ENCODE measurements around the gene LCP1.

Gene LCP1

DNA sequence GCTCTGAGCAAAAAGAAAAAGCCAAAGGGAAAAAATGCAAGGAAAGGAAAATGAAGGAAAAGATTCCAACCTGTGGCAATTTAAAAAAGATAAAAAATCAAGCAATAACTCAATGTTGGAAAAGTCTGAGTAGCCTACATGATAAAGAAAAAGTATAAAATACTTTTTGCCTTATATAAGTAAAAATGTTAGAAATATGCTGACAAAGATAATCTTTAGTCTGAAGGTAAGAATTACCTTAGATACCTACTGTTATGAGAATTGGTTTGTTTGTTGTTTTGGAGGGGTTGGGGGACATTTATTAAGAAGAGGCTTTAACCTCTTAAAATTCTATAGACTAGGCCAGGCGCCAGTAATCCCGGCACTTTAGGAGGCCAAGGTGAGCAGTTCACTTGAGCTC is 47.5 kb downstream of the LCP1 start:
- no peak for TF ChIP-seq CTCF (IDR thresholded peaks at IDR 0.05; ENCODE audit: low read depth, low read length)
- no peak overlapping the region for H3K4me3 ChIP-seq (replicated peaks in 1 of 2; ENCODE audit: low read depth in 2 of 2, low read length in 2 of 2)
- no peak for DNase-seq (ENCODE audit: low read depth in 2 of 2)

DNA sequence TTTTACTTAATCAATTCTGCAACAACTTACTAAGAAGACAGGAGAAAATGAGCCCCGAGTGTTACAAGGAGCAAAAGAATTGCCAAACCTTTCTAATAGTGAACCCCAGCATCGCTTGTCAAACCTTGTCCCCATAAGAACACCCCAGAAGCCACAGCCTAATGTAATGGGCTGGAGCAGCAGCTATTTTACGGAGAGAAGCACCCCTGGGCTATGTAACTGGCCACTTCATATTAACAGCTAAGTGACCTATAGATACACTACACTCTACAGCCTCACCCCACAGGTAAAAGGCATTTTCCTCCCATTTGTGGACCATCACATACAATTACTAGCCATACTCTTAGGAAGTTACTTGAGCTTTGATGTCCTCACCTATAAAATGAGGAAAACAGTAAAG is 49.9 kb downstream of the LCP1 start:
- TF ChIP-seq CTCF (IDR thresholded peaks at IDR 0.05; ENCODE audit: low read depth, low read length): no peak
- H3K4me3 ChIP-seq (replicated peaks in 1 of 2; ENCODE audit: low read depth in 2 of 2, low read length in 2 of 2): no peak overlapping the region
- no peak for DNase-seq (ENCODE audit: low read depth in 2 of 2)

DNA sequence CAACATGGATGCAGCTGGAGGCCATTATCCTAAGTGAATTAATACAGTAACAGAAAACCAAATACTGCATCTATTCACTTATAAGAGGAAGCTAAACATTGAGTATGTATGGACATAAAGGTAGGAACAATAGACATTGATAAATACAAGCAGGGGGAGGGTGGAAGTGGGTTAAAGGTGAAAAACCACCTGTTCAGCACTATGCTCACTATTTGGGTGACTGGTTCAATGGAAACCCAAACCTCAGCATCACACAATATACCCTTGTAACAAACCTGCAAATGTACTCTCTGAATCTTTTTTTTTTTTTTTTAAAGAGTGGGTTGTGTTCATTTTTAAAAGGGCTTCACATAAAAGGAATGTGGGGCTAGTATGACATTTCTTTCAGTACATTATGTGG is 50.3 kb downstream of the LCP1 start:
- no peak for DNase-seq (ENCODE audit: low read depth in 2 of 2)
- TF ChIP-seq CTCF (IDR thresholded peaks at IDR 0.05; ENCODE audit: low read depth, low read length): no peak
- H3K4me3 ChIP-seq (replicated peaks in 1 of 2; ENCODE audit: low read depth in 2 of 2, low read length in 2 of 2): no peak overlapping the region

DNA sequence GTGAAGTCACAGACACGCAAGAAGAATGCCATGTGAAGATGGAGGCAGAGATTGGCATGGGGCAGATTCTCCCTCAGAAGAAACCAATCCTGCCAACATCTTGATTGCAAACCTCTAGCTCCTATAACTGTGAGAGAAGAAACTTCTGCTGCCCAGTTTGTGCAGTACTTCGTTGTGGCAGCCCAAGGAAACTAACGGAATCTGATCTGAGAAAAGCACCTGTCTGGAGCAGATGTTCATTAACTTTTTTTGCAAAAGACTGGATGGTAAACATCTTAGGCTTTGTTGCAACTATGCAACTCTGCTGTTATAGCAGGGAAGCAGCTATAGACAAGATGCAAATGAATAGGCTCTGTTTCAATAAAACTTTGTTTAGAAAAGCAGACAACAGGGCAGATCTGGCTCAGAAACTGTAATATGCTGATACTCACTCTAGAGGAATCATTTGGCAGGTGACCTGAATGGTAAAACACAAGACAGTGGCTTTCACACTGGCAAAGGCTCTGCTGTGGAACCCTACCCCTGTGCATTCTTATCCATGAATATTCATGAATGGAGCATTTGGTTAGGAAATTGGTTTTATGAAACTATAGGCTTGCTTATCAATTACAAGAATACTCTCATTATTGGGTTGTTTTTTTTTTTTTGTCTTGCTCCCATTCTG is 51.9 kb downstream of the LCP1 start:
- no peak for TF ChIP-seq CTCF (IDR thresholded peaks at IDR 0.05; ENCODE audit: low read depth, low read length)
- no peak for DNase-seq (ENCODE audit: low read depth in 2 of 2)
- H3K4me3 ChIP-seq (replicated peaks in 1 of 2; ENCODE audit: low read depth in 2 of 2, low read length in 2 of 2): no peak overlapping the region

- no peak for TF ChIP-seq CTCF (IDR thresholded peaks at IDR 0.05; ENCODE audit: low read depth, low read length)
- DNase-seq (ENCODE audit: low read depth in 2 of 2): no peak
- no peak overlapping the region for H3K4me3 ChIP-seq (replicated peaks in 1 of 2; ENCODE audit: low read depth in 2 of 2, low read length in 2 of 2)
These were observed 52.9 kb downstream of the LCP1 start for GRCh38 chr13:46129124-46129523.

DNA sequence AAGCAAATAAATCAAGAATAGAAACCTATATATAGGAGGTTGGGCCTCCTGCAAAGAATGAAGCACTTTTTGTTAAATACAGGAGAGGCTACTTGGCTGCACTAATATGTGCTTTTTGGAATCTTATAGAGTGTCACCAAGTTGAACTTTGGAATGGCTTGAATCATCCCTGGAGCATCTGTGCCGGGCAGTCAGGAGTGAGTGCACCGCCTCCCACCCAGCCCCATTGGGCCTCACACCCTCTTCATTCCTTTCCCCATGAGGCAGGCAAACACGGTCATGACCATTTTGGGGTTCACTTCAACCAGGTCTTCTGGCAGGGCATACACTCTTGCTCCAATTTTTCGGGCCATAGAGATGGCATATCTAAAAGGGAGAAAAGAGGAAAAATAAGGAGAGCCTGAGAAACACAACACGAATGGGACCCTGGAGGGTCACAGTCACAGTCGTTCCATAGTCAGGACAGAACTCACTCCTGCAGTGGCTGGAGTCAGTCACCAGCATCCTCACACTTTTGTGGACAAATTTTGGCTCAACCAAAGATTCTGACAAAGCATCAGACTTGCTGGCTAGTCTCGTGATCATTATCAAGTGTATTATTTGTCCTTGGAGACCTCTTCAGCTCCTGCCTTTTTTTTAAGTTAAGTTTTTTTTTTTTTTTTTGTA is 54.5 kb downstream of the LCP1 start:
- DNase-seq (ENCODE audit: low read depth in 2 of 2): no peak
- no peak overlapping the region for H3K4me3 ChIP-seq (replicated peaks in 1 of 2; ENCODE audit: low read depth in 2 of 2, low read length in 2 of 2)
- TF ChIP-seq CTCF (IDR thresholded peaks at IDR 0.05; ENCODE audit: low read depth, low read length): no peak

Measured in cardiac fibroblast (primary cell).